ENCODE measurements around the gene RBM34. TPM values are rescaled to one million over a fixed set of nuclear protein-coding genes. Genes with fewer than 3 reads are reported as not detected.

The RBM34 gene
- total and polyA plus RNA-seq, 12 donors, result 41.5 to 139 (median 52.7) TPM

GRCh38 chr1:235127732-235128455 is 33.2 kb downstream of the RBM34 start:
- Histone ChIP-seq H3K4me1 (peaks cover 0 to 56% (median 38%) of the 10 kb centered on the region in 9 donors), H3K27me3 (no peaks in the 10 kb centered on the region), H3K27ac (peak overlapping the region; percentile 22 to 94 (median 90)), H3K36me3 (peaks cover 0 to 49% (median 4%) of the 10 kb centered on the region in 9 donors), H3K9me3 (no peaks in the 10 kb centered on the region), H3K4me3 (peak overlapping the region; percentile 55 to 95 (median 76))
- intact Hi-C loops (cut with DNase I), result loop anchor here in 1 of 10 donors (2.0 kb wide), 1 partner anchor 201 kb away; the partner anchor contains the start of genes ARID4B and GGPS1
- ATAC-seq, result peak in 3 of 8 donors; percentile 6 to 20 (median 18)
- 2% methylated on average over 35 of the region's 35 CpGs for WGBS, 2 donors
- TF ChIP-seq, protein P1, sequence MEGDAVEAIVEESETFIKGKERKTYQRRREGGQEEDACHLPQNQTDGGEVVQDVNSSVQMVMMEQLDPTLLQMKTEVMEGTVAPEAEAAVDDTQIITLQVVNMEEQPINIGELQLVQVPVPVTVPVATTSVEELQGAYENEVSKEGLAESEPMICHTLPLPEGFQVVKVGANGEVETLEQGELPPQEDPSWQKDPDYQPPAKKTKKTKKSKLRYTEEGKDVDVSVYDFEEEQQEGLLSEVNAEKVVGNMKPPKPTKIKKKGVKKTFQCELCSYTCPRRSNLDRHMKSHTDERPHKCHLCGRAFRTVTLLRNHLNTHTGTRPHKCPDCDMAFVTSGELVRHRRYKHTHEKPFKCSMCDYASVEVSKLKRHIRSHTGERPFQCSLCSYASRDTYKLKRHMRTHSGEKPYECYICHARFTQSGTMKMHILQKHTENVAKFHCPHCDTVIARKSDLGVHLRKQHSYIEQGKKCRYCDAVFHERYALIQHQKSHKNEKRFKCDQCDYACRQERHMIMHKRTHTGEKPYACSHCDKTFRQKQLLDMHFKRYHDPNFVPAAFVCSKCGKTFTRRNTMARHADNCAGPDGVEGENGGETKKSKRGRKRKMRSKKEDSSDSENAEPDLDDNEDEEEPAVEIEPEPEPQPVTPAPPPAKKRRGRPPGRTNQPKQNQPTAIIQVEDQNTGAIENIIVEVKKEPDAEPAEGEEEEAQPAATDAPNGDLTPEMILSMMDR (IDR thresholded peaks at IDR 0.05), result no peak
- DNase-seq, result no peak

DNA sequence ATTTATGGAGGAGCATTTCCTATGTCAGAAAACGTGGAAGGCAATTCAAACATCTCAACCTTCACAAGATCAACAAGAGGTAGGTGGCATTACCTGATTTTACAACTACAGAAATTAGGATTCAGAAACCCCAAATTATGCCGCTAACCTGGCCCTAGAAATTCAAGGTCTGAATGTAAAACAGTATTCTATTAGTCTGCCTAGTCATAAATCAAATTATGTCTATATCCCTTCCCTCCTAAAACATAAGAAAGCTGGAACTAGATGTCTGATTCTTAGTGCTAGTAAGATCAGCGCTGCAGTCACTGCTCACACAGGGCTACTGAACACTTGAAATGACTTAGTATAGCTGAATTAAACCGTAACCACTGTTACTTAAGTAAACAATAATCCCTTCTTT is 33.8 kb downstream of the RBM34 start:
- H3K4me1 ChIP-seq, result peaks cover 0 to 58% (median 45%) of the 10 kb centered on the region in 9 donors
- ATAC-seq, result no peak

GRCh38 chr1:235124665-235125064 is 36.4 kb downstream of the RBM34 start:
- H3K9me3 ChIP-seq, result no peaks in the 10 kb centered on the region
- peaks cover 0 to 57% (median 21%) of the 10 kb centered on the region in 9 donors for H3K36me3 ChIP-seq
- 68 to 80% methylated on average over 1 of the region's 1 CpG for WGBS, 2 donors
- TF ChIP-seq, protein P1 (IDR thresholded peaks at IDR 0.05), result no peak
- no peak for DNase-seq
- H3K27ac ChIP-seq, result no peak overlapping the region
- H3K4me3 ChIP-seq, result no peak overlapping the region
- H3K4me1 ChIP-seq, result peaks cover 0 to 58% (median 46%) of the 10 kb centered on the region in 9 donors
- H3K27me3 ChIP-seq, result no peaks in the 10 kb centered on the region
- ATAC-seq, result no peak
- intact Hi-C loops (cut with DNase I), result no loop called here

More for the DNA sequence above, 33.8 kb downstream of the RBM34 start:
- Histone ChIP-seq H3K27me3 (no peaks in the 10 kb centered on the region), H3K9me3 (no peaks in the 10 kb centered on the region), H3K4me3 (peak overlapping the region; percentile 55 to 95 (median 76)), H3K36me3 (peaks cover 0 to 49% (median 4%) of the 10 kb centered on the region in 9 donors), H3K27ac (peak overlapping the region in 5 of 10 donors; percentile 87 to 94 (median 93))
- TF ChIP-seq, protein P1 (IDR thresholded peaks at IDR 0.05), result no peak
- DNase-seq, result no peak
- 27% methylated on average over 4 of the region's 4 CpGs for WGBS, 2 donors
- intact Hi-C loops (cut with DNase I), result no loop called here

DNA sequence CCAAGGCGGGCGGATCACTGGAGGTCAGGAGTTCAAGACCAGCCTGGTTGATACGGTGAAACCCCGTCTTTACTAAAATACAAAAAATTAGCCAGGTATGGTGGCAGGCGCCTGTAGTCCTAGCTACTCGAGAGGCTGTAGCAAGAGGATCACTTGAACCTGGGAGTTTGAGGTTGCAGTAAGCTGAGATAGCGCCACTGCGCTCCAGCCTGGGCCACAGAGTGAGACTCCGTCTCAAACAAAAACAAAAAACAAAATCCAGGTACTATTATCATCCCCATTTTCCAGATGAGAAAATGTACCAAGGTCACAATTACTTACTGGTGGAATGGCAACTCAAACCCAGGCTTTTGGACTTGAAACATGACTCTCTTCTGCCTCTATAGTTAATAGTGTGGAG is 36.9 kb downstream of the RBM34 start:
- H3K27me3 ChIP-seq, result no peaks in the 10 kb centered on the region
- H3K27ac ChIP-seq, result no peak overlapping the region
- DNase-seq, result no peak
- H3K36me3 ChIP-seq, result peaks cover 0 to 63% (median 27%) of the 10 kb centered on the region in 9 donors
- H3K4me3 ChIP-seq, result no peak overlapping the region
- TF ChIP-seq, protein P1 (IDR thresholded peaks at IDR 0.05), result no peak
- WGBS, 2 donors, result 93 to 94% methylated on average over 9 of the region's 9 CpGs
- intact Hi-C loops (cut with DNase I), result no loop called here
- ATAC-seq, result no peak
- H3K4me1 ChIP-seq, result peaks cover 0 to 55% (median 42%) of the 10 kb centered on the region in 9 donors
- H3K9me3 ChIP-seq, result no peaks in the 10 kb centered on the region

All from heart right ventricle (tissue), 16 donors.